Prostate gland (tissue), 2 donors: ENCODE results near the gene ROR1.

Experiments
- CTCF ChIP-seq, 4 experiments: fragments of 200-600 bp in 2 of 4; fragments of 450-650 bp in 2 of 4; sonication (generic) in 2 of 4; IDR thresholded peaks; 1 replicate in 3 of 4; 2 replicates in 1 of 4; pipeline ENCODE4 v1.5.1; 2016 to 2019; ENCODE audit warnings: antibody characterized with exemption in 4 of 4, mild to moderate bottlenecking in 2 of 4, moderate library complexity in 2 of 4
- POLR2A ChIP-seq: fragments of 450-650 bp; IDR thresholded peaks from one replicate; pipeline ENCODE4 v1.6.1; 2016; ENCODE audit warnings: antibody characterized with exemption, mild to moderate bottlenecking
- POLR2AphosphoS5 ChIP-seq: sonication (generic); formaldehyde crosslinking; IDR thresholded peaks from one replicate; pipeline ENCODE4 v1.6.1; 2017; ENCODE audit warnings: antibody characterized with exemption

GRCh38 chr1:63908016-63908415, 134.2 kb downstream of the ROR1 start:
- TF ChIP-seq CTCF (IDR thresholded peaks at IDR 0.05) (no peak), POLR2A (no peak), POLR2AphosphoS5 (no peak)
